PFSK-1 (cell line): ENCODE measurements around the gene GABPA.

Experiments
- POLR2AphosphoS5 ChIP-seq: IDR thresholded peaks from 2 replicates; pipeline ENCODE4 v1.6.1; 2012; ENCODE audit warnings: low read depth, mild to moderate bottlenecking, control low read depth, low read length, moderate library complexity
- SIN3A ChIP-seq: IDR thresholded peaks from 2 replicates; pipeline ENCODE4 v1.6.1; 2012; ENCODE audit warnings: mild to moderate bottlenecking, low read length, moderate library complexity, borderline replicate concordance; ENCODE audit not compliant: insufficient read depth
- TAF1 ChIP-seq: IDR thresholded peaks from 2 replicates; pipeline ENCODE4 v1.6.1; 2012; ENCODE audit warnings: low read length, control low read depth, borderline replicate concordance; ENCODE audit not compliant: insufficient read depth

DNA sequence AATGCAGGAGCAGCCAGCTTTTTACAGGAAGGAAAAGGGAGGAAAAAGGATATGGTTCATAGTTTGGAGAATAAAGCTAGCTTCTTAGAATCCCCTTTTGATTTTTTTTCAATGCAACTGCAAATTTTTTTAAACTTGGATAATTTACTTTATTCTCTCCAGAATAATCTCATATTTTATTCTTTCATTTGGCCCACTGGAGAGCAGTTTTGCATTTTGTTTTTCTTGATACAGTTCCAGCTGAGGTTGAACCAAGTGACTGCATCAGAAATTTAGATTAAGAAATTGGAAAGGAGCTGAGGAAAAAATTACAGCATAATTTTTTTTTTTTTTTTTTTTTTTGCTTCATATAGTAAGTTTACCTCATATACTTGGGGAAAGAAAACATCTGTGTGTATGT is 22.8 kb downstream of the GABPA start:
- no peak for TF ChIP-seq POLR2AphosphoS5
- TF ChIP-seq TAF1, result no peak
- TF ChIP-seq SIN3A, result no peak
